ENCODE data around the gene PTPRO.

The PTPRO gene

GRCh38 chr12:15558915-15559528 is 236.7 kb downstream of the PTPRO start:
- DNase-seq (ENCODE audit: low read depth) = no peak

GRCh38 chr12:15561396-15561795 is 239.1 kb downstream of the PTPRO start:
- no peak for DNase-seq (ENCODE audit: low read depth)

GRCh38 chr12:15562263-15562662 is 240.0 kb downstream of the PTPRO start:
- DNase-seq (ENCODE audit: low read depth) = no peak

- peak; percentile 27 for DNase-seq (ENCODE audit: low read depth)
Measured at GRCh38 chr12:15563663-15564062, 241.4 kb downstream of the PTPRO start.

- no peak for DNase-seq (ENCODE audit: low read depth)
Measured at GRCh38 chr12:15574353-15574752, 252.0 kb downstream of the PTPRO start.

GRCh38 chr12:15575671-15576541 is 253.6 kb downstream of the PTPRO start:
- DNase-seq (ENCODE audit: low read depth) = no peak

GRCh38 chr12:15580431-15580830 is 258.1 kb downstream of the PTPRO start:
- no peak for DNase-seq (ENCODE audit: low read depth)

GRCh38 chr12:15581006-15581405 is 258.7 kb downstream of the PTPRO start:
- no peak for DNase-seq (ENCODE audit: low read depth)

GRCh38 chr12:15583804-15584203 is 261.5 kb downstream of the PTPRO start:
- no peak for DNase-seq (ENCODE audit: low read depth)

- DNase-seq (ENCODE audit: low read depth) = peak; percentile 24
Measured at GRCh38 chr12:15584366-15585041, 262.2 kb downstream of the PTPRO start.

GRCh38 chr12:15589328-15590032 is 267.2 kb downstream of the PTPRO start:
- no peak for DNase-seq (ENCODE audit: low read depth)

- DNase-seq (ENCODE audit: low read depth) = peak; percentile 40
Measured at GRCh38 chr12:15590180-15590826, 268.0 kb downstream of the PTPRO start.

GRCh38 chr12:15591811-15592210 is 269.5 kb downstream of the PTPRO start:
- DNase-seq (ENCODE audit: low read depth) = no peak

- DNase-seq (ENCODE audit: low read depth) = no peak
Measured at GRCh38 chr12:15592934-15593333, 270.6 kb downstream of the PTPRO start.

- no peak for DNase-seq (ENCODE audit: low read depth)
Measured at GRCh38 chr12:15596174-15596573, 273.9 kb downstream of the PTPRO start.

- DNase-seq (ENCODE audit: low read depth) = no peak
Measured at GRCh38 chr12:15597125-15597830, 275.0 kb downstream of the PTPRO start.

GRCh38 chr12:15599266-15600037 is 277.1 kb downstream of the PTPRO start:
- DNase-seq (ENCODE audit: low read depth) = no peak

GRCh38 chr12:15600223-15600935 is 278.1 kb downstream of the PTPRO start:
- DNase-seq (ENCODE audit: low read depth) = no peak

- DNase-seq (ENCODE audit: low read depth) = no peak
Measured at GRCh38 chr12:15601210-15601800, 279.0 kb downstream of the PTPRO start.

Data from stimulated activated CD4-positive, alpha-beta T cell treated with anti-CD3 and anti-CD28 coated beads, Interleukin-2, amount 100 ng/mL, for 4 hours (primary cell).